Testis (tissue), 3 donors: ENCODE measurements around the gene TRPM2. TPM values are rescaled to one million over a fixed set of nuclear protein-coding genes. Genes with fewer than 3 reads are reported as not detected.
A peak's percentile ranks its signal among the peaks of the same experiment; 100 is the strongest.

Experiments
- DNase-seq: peaks from one replicate; pipeline ENCODE4 v3.0.0-alpha.2; 2019
- H3K27ac ChIP-seq, 2 donors: fragments of 200-600 bp; sonication (generic); one replicate each; pipeline ENCODE4 v1.5.1; 2019
- H3K27me3 ChIP-seq: fragments of 200-600 bp; sonication (generic); one replicate; pipeline ENCODE4 v1.5.1; 2019
- H3K36me3 ChIP-seq: fragments of 200-600 bp; sonication (generic); one replicate; pipeline ENCODE4 v1.5.1; 2017; ENCODE audit warnings: low read depth; ENCODE audit errors: missing control alignments
- H3K4me1 ChIP-seq: fragments of 200-600 bp; sonication (generic); one replicate; pipeline ENCODE4 v1.5.1; 2019
- H3K4me3 ChIP-seq, 2 donors: fragments of 200-600 bp; sonication (generic); one replicate each; pipeline ENCODE4 v1.5.1; 2017 to 2019
- H3K9me3 ChIP-seq: fragments of 200-600 bp; sonication (generic); one replicate; pipeline ENCODE4 v1.5.1; 2017
- CTCF ChIP-seq, 3 experiments: fragments of 450-650 bp in 2 of 3; fragments of 200-600 bp in 1 of 3; sonication (generic) in 1 of 3; IDR thresholded peaks; one replicate each; pipeline ENCODE4 v1.5.1; 2016 to 2019; ENCODE audit warnings: antibody characterized with exemption in 3 of 3, mild to moderate bottlenecking in 2 of 3, moderate library complexity in 1 of 3
- POLR2A ChIP-seq: fragments of 450-650 bp; IDR thresholded peaks from one replicate; pipeline ENCODE4 v1.6.1; 2017; ENCODE audit warnings: antibody characterized with exemption, mild to moderate bottlenecking, moderate library complexity
- WGBS, 2 donors: methylation state at CpG; one replicate each; pipeline ENCODE4 v1.1.5; 2018; 5-methylcytosine and 5-hydroxymethylcytosine counted together
- intact Hi-C: fragments of 100-400 bp; cut with DNase I; formaldehyde crosslinking; loops from one replicate; pipeline ENCODE4 v1.15.1; 2023; ENCODE audit warnings: low total_unique reads
- polyA plus RNA-seq: library from polyadenylated mRNA; stranded (reverse); fragments of 350-450 nt; fragmentation: Illumina TruSeq; extraction: RNeasy Lipid Tissue Mini Kit (QIAGEN cat#74804); gene quantifications from one replicate; pipeline ENCODE4 v1.2.3, GENCODE V29; 2014; ENCODE audit warnings: low read depth, low replicate concordance; ENCODE audit not compliant: insufficient read depth
- total RNA-seq, 2 donors: library from RNA; depleted of rRNA; stranded (reverse); fragments of >200 nt; gene quantifications; one replicate each; pipeline ENCODE4 v1.2.3, GENCODE V29; 2016

TRPM2 gene
- total and polyA plus RNA-seq, 3 donors from 2014 or later, result 3.0 to 4.9 (median 3.9) TPM

- Histone ChIP-seq H3K4me3 (no peak overlapping the region), H3K36me3 (no peaks in the 10 kb centered on the region), H3K27me3 (no peaks in the 10 kb centered on the region), H3K9me3 (no peaks in the 10 kb centered on the region), H3K27ac (no peak overlapping the region), H3K4me1 (no peaks in the 10 kb centered on the region)
- no peak for DNase-seq
- intact Hi-C loops, result no loop called here
- TF ChIP-seq CTCF (IDR thresholded peaks at IDR 0.05) (no peak), POLR2A (no peak)
- 84 to 90% methylated on average over 9 of the region's 9 CpGs for WGBS, 2 donors
Observed at GRCh38 chr21:44398499-44398898, 45.1 kb downstream of the TRPM2 start.

- no peaks in the 10 kb centered on the region for H3K36me3 ChIP-seq
- no peak overlapping the region for H3K27ac ChIP-seq
- intact Hi-C loops, result no loop called here
- H3K27me3 ChIP-seq, result no peaks in the 10 kb centered on the region
- H3K4me1 ChIP-seq, result no peaks in the 10 kb centered on the region
- WGBS, 2 donors, result 80 to 85% methylated on average over 16 to 29 of the region's 33 CpGs
- no peaks in the 10 kb centered on the region for H3K9me3 ChIP-seq
- no peak overlapping the region for H3K4me3 ChIP-seq
- TF ChIP-seq POLR2A (no peak), CTCF (IDR thresholded peaks at IDR 0.05) (no peak)
- peak; percentile 8 for DNase-seq
Observed at GRCh38 chr21:44399151-44399954, 45.9 kb downstream of the TRPM2 start.

GRCh38 chr21:44399955-44400790, 46.8 kb downstream of the TRPM2 start:
- Histone ChIP-seq H3K27me3 (no peaks in the 10 kb centered on the region), H3K9me3 (no peaks in the 10 kb centered on the region), H3K4me3 (no peak overlapping the region), H3K4me1 (no peaks in the 10 kb centered on the region), H3K27ac (no peak overlapping the region), H3K36me3 (no peaks in the 10 kb centered on the region)
- TF ChIP-seq CTCF (IDR thresholded peaks at IDR 0.05) (no peak), POLR2A (no peak)
- no peak for DNase-seq
- WGBS, 2 donors, result 80 to 83% methylated on average over 5 to 25 of the region's 25 CpGs
- intact Hi-C loops, result no loop called here

- TF ChIP-seq CTCF (IDR thresholded peaks at IDR 0.05), result no peak
- TF ChIP-seq POLR2A, result no peak
- no peak overlapping the region for H3K27ac ChIP-seq
- H3K9me3 ChIP-seq, result no peaks in the 10 kb centered on the region
- H3K27me3 ChIP-seq, result no peaks in the 10 kb centered on the region
- no peaks in the 10 kb centered on the region for H3K4me1 ChIP-seq
- 84% methylated on average over 11 to 14 of the region's 14 CpGs for WGBS, 2 donors
- peak; percentile 5 for DNase-seq
- no peak overlapping the region for H3K4me3 ChIP-seq
- intact Hi-C loops, result no loop called here
- no peaks in the 10 kb centered on the region for H3K36me3 ChIP-seq
Observed at GRCh38 chr21:44400791-44401385, 47.5 kb downstream of the TRPM2 start.
